Measurements from ENCODE around the gene SULT1C4. TPM values are rescaled to one million over a fixed set of nuclear protein-coding genes. Genes with fewer than 3 reads are reported as not detected.

The SULT1C4 gene
- polyA plus RNA-seq, 1 donor from 2014 or later, result not detected

- Histone ChIP-seq H3K9me3 (ENCODE audit: low read length) (no peaks in the 10 kb centered on the region), H3K27me3 (ENCODE audit: insufficient read depth, low read depth, low read length) (no peaks in the 10 kb centered on the region), H2AFZ (ENCODE audit: low read depth, low read length) (no peak overlapping the region), H3K79me2 (replicated peaks; ENCODE audit: insufficient read depth, low read length) (no peaks in the 10 kb centered on the region), H3K9ac (ENCODE audit: low read length) (no peak overlapping the region), H3K9me2 (ENCODE audit: insufficient read depth, low read length) (no peaks in the 10 kb centered on the region), H3K4me2 (ENCODE audit: low read length) (no peak overlapping the region), H4K20me1 (ENCODE audit: insufficient read depth) (no peaks in the 10 kb centered on the region), H3K27ac (ENCODE audit: low read length) (no peak overlapping the region), H3K36me3 (ENCODE audit: insufficient read depth, low read length) (no peaks in the 10 kb centered on the region), H3K4me3 (ENCODE audit: low read length) (no peak overlapping the region), H3F3A (ENCODE audit: insufficient read depth, low read length, poor library complexity, severe bottlenecking) (no peaks in the 10 kb centered on the region)
- TF ChIP-seq SMC3 (conservative IDR thresholded peaks at IDR 0.05; ENCODE audit: poor library complexity) (no peak), EP300 (conservative IDR thresholded peaks at IDR 0.05; ENCODE audit: poor library complexity, severe bottlenecking) (no peak), REST (IDR thresholded peaks at IDR 0.05; ENCODE audit: borderline replicate concordance) (no peak), MXI1 (conservative IDR thresholded peaks at IDR 0.05; ENCODE audit: poor library complexity, severe bottlenecking) (no peak), CTCF (IDR thresholded peaks at IDR 0.05; ENCODE audit: poor library complexity, severe bottlenecking) (no peak), EZH2 (IDR thresholded peaks at IDR 0.05; ENCODE audit: borderline replicate concordance, insufficient read depth, low read length, poor library complexity, severe bottlenecking) (no peak), RAD21 (conservative IDR thresholded peaks at IDR 0.05) (no peak), POLR2AphosphoS5 (IDR thresholded peaks at IDR 0.05) (no peak), TAF1 (IDR thresholded peaks at IDR 0.05; ENCODE audit: low read depth) (no peak)
These were observed 12.1 kb upstream of the SULT1C4 start for GRCh38 chr2:108365656-108366055.

DNA sequence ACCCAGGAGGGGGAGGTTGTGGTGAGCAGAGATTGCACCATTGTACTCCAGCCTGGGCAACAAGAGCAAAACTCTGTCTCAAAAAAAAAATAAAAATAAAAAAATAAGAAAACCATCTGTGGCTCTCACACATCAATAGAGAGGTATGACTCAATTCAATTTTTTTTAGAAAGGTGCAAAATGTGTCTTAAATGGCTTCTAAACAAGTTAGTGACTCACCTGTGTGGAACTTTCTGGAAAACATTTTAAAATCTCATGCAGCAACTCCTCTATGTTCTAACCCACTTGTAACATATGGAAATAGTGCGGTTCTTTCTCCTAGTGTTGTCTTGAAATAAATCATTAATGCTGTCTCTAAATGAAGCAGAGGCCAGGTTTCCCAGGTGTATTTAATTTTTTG lies 10.7 kb upstream of the SULT1C4 start:
- Histone ChIP-seq H3K9ac (ENCODE audit: low read length) (no peak overlapping the region), H3K9me3 (ENCODE audit: low read length) (no peaks in the 10 kb centered on the region), H3K9me2 (ENCODE audit: insufficient read depth, low read length) (no peaks in the 10 kb centered on the region), H3K4me2 (ENCODE audit: low read length) (no peak overlapping the region), H3K4me3 (ENCODE audit: low read length) (no peak overlapping the region), H3K36me3 (ENCODE audit: insufficient read depth, low read length) (no peaks in the 10 kb centered on the region), H2AFZ (ENCODE audit: low read depth, low read length) (no peak overlapping the region), H3K79me2 (replicated peaks; ENCODE audit: insufficient read depth, low read length) (no peaks in the 10 kb centered on the region), H3K27ac (ENCODE audit: low read length) (no peak overlapping the region), H3F3A (ENCODE audit: insufficient read depth, low read length, poor library complexity, severe bottlenecking) (no peaks in the 10 kb centered on the region), H3K27me3 (ENCODE audit: insufficient read depth, low read depth, low read length) (no peaks in the 10 kb centered on the region), H4K20me1 (ENCODE audit: insufficient read depth) (no peaks in the 10 kb centered on the region)
- no peak for TF ChIP-seq POLR2AphosphoS5 (IDR thresholded peaks at IDR 0.05)
- no peak for TF ChIP-seq TAF1 (IDR thresholded peaks at IDR 0.05; ENCODE audit: low read depth)

Measured in neural cell (in vitro differentiated cells).